Measurements from ENCODE around the gene PLA2G4A. TPM values are rescaled to one million over a fixed set of nuclear protein-coding genes. Genes with fewer than 3 reads are reported as not detected.

Gene PLA2G4A
- polyA plus RNA-seq, 1 donor (not counting 4 experiments of a cell fraction or from before 2014, with no cell fraction given): 29.2 TPM

DNA sequence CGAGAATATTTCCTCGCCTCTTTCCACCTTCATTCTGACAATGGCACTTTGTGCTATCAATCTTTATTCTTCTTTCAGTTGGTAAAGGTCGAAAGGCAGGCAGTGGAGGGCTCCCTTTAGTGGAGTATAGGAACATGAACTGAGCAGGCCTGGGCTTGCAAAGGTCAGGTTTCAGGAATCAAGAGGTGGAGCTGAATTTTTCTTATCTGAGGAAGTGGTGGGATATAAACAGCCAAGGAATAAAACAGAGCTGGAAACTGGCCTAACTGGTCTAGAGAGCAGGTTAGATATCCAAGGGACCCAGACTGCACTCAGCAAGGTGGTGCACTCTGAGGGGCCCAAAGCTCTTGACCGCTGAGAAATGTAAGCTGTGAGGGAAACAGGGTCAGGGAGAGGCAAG lies 99.1 kb downstream of the PLA2G4A start:
- peaks cover 14% of the 10 kb centered on the region for H3K4me1 ChIP-seq (ENCODE audit: control insufficient read depth, extremely low read depth, insufficient read depth, low read length)
- no peak overlapping the region for H3K9ac ChIP-seq (ENCODE audit: control insufficient read depth, extremely low read depth, insufficient read depth, low read length)
- H3K4me2 ChIP-seq (ENCODE audit: control insufficient read depth, extremely low read depth, insufficient read depth, low read depth, low read length): peak overlapping the region; percentile 39
- H3K9me1 ChIP-seq (ENCODE audit: control insufficient read depth, extremely low read depth, insufficient read depth, low read length): no peaks in the 10 kb centered on the region
- H3K27ac ChIP-seq (ENCODE audit: control insufficient read depth, insufficient read depth, low read length): no peak overlapping the region
- dilution Hi-C loops (cut with MboI; ENCODE audit: extremely low pct_ligation_motif_present, low sequenced_read_pairs): no loop called here
- FAIRE-seq (no peak), DNase-seq (ENCODE audit: low read depth, low spot score) (no peak)
- H2AFZ ChIP-seq (ENCODE audit: control insufficient read depth, low read length): peak overlapping the region; percentile 0
- no peaks in the 10 kb centered on the region for H3K9me3 ChIP-seq (ENCODE audit: control insufficient read depth, low read depth, low read length)
- TF ChIP-seq EZH2 (IDR thresholded peaks at IDR 0.05; ENCODE audit: low read length): no peak
- TF ChIP-seq, protein P1, sequence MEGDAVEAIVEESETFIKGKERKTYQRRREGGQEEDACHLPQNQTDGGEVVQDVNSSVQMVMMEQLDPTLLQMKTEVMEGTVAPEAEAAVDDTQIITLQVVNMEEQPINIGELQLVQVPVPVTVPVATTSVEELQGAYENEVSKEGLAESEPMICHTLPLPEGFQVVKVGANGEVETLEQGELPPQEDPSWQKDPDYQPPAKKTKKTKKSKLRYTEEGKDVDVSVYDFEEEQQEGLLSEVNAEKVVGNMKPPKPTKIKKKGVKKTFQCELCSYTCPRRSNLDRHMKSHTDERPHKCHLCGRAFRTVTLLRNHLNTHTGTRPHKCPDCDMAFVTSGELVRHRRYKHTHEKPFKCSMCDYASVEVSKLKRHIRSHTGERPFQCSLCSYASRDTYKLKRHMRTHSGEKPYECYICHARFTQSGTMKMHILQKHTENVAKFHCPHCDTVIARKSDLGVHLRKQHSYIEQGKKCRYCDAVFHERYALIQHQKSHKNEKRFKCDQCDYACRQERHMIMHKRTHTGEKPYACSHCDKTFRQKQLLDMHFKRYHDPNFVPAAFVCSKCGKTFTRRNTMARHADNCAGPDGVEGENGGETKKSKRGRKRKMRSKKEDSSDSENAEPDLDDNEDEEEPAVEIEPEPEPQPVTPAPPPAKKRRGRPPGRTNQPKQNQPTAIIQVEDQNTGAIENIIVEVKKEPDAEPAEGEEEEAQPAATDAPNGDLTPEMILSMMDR (optimal IDR thresholded peaks at IDR 0.05 in 1 of 3, IDR thresholded peaks at IDR 0.05 in 1 of 3, conservative IDR thresholded peaks at IDR 0.05 in 1 of 3; ENCODE audit: extremely low read depth in 1 of 3, insufficient read depth in 2 of 3, low read length in 3 of 3): no peak
- H3K79me2 ChIP-seq (ENCODE audit: control insufficient read depth, insufficient read depth, low read length): no peaks in the 10 kb centered on the region
- no peaks in the 10 kb centered on the region for H3K27me3 ChIP-seq (ENCODE audit: control insufficient read depth, extremely low read depth, insufficient read depth, low read length)
- H3K36me3 ChIP-seq (ENCODE audit: control insufficient read depth in 2 of 2, extremely low read depth in 1 of 2, insufficient read depth in 2 of 2, low read length in 2 of 2): no peaks in the 10 kb centered on the region
- H4K20me1 ChIP-seq (ENCODE audit: control insufficient read depth, extremely low read depth, insufficient read depth, low read length): no peaks in the 10 kb centered on the region
- no peak overlapping the region for H3K4me3 ChIP-seq (ENCODE audit: control insufficient read depth in 2 of 3, extremely low read depth in 1 of 3, insufficient read depth in 2 of 3, low read depth in 1 of 3, low read length in 3 of 3)

DNA sequence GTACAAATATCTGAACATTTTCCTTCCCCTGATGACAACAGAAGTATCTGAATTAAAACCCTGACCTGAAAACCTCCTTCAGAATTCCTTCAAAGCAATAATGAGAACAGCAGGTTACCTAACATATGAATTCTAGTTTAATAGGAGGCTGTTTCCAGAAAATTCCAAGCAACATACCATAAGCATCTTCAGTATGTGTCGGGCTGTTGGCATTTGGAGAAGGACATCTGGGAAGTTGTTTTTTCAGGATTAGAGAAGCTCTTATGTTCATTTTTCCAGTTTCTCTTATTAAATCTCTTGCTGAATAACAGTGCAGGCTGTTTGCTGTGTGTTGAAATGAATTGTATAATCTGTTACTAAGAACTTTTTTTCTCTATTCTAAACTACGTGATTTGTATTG lies 101.5 kb downstream of the PLA2G4A start:
- no peaks in the 10 kb centered on the region for H3K9me1 ChIP-seq (ENCODE audit: control insufficient read depth, extremely low read depth, insufficient read depth, low read length)
- H3K27ac ChIP-seq (ENCODE audit: control insufficient read depth, insufficient read depth, low read length): no peak overlapping the region
- no peaks in the 10 kb centered on the region for H3K27me3 ChIP-seq (ENCODE audit: control insufficient read depth, extremely low read depth, insufficient read depth, low read length)
- no peak for TF ChIP-seq EZH2 (IDR thresholded peaks at IDR 0.05; ENCODE audit: low read length)
- TF ChIP-seq, protein P1 (optimal IDR thresholded peaks at IDR 0.05 in 1 of 3, IDR thresholded peaks at IDR 0.05 in 1 of 3, conservative IDR thresholded peaks at IDR 0.05 in 1 of 3; ENCODE audit: extremely low read depth in 1 of 3, insufficient read depth in 2 of 3, low read length in 3 of 3): no peak
- H3K79me2 ChIP-seq (ENCODE audit: control insufficient read depth, insufficient read depth, low read length): no peaks in the 10 kb centered on the region
- H3K4me1 ChIP-seq (ENCODE audit: control insufficient read depth, extremely low read depth, insufficient read depth, low read length): peaks cover 9% of the 10 kb centered on the region
- H3K4me2 ChIP-seq (ENCODE audit: control insufficient read depth, extremely low read depth, insufficient read depth, low read depth, low read length): no peak overlapping the region
- H3K36me3 ChIP-seq (ENCODE audit: control insufficient read depth in 2 of 2, extremely low read depth in 1 of 2, insufficient read depth in 2 of 2, low read length in 2 of 2): no peaks in the 10 kb centered on the region
- FAIRE-seq (no peak), DNase-seq (ENCODE audit: low read depth, low spot score) (no peak)
- no peak overlapping the region for H2AFZ ChIP-seq (ENCODE audit: control insufficient read depth, low read length)
- no peaks in the 10 kb centered on the region for H4K20me1 ChIP-seq (ENCODE audit: control insufficient read depth, extremely low read depth, insufficient read depth, low read length)
- no peak overlapping the region for H3K4me3 ChIP-seq (ENCODE audit: control insufficient read depth in 2 of 3, extremely low read depth in 1 of 3, insufficient read depth in 2 of 3, low read depth in 1 of 3, low read length in 3 of 3)
- dilution Hi-C loops (cut with MboI; ENCODE audit: extremely low pct_ligation_motif_present, low sequenced_read_pairs): no loop called here
- no peak overlapping the region for H3K9ac ChIP-seq (ENCODE audit: control insufficient read depth, extremely low read depth, insufficient read depth, low read length)
- no peaks in the 10 kb centered on the region for H3K9me3 ChIP-seq (ENCODE audit: control insufficient read depth, low read depth, low read length)

Data from keratinocyte (primary cell).